Thyroid gland (tissue), 4 donors: Measurements from ENCODE around the gene GCSAML. TPM values are rescaled to one million over a fixed set of nuclear protein-coding genes. Genes with fewer than 3 reads are reported as not detected.

ENCODE experiments used
- DNase-seq, 2 donors: peaks; one replicate each; pipeline ENCODE4 v3.0.0-alpha.2; 2019
- H3K27ac ChIP-seq, 3 donors: fragments of 200-600 bp; sonication (generic); 1 replicate in 2 of 3; 2 replicates in 1 of 3; pipeline ENCODE4 v1.5.1; 2016 to 2019; ENCODE audit warnings: mild to moderate bottlenecking in 1 of 3, moderate library complexity in 1 of 3
- H3K27me3 ChIP-seq: fragments of 200-600 bp; sonication (generic); one replicate; pipeline ENCODE4 v1.5.1; 2019
- H3K36me3 ChIP-seq, 2 donors: fragments of 200-600 bp; sonication (generic); one replicate each; pipeline ENCODE4 v1.5.1; 2016 to 2019
- H3K4me1 ChIP-seq, 2 donors: fragments of 200-600 bp; sonication (generic); one replicate each; pipeline ENCODE4 v1.5.1; 2017 to 2019
- H3K4me3 ChIP-seq, 3 donors: fragments of 200-600 bp; sonication (generic); replicated peaks in 1 of 3; 1 replicate in 2 of 3; 2 replicates in 1 of 3; pipeline ENCODE4 v1.5.1; 2016; ENCODE audit warnings: mild to moderate bottlenecking in 1 of 3
- H3K9me3 ChIP-seq: fragments of 200-600 bp; sonication (generic); one replicate; pipeline ENCODE4 v1.5.1; 2017
- CTCF ChIP-seq, 6 experiments: fragments of 200-600 bp in 3 of 6; fragments of 450-650 bp in 3 of 6; sonication (generic) in 3 of 6; IDR thresholded peaks; one replicate each; pipeline ENCODE4 v1.5.1; 2016 to 2019; ENCODE audit warnings: antibody characterized with exemption in 6 of 6, mild to moderate bottlenecking in 2 of 6, inconsistent platforms in 1 of 6, moderate library complexity in 1 of 6
- POLR2A ChIP-seq, 2 donors: fragments of 450-650 bp; IDR thresholded peaks; one replicate each; pipeline ENCODE4 v1.6.1; 2017; ENCODE audit warnings: antibody characterized with exemption in 2 of 2, mild to moderate bottlenecking in 2 of 2, moderate library complexity in 1 of 2
- WGBS, 2 donors: methylation state at CpG; one replicate each; pipeline ENCODE4 v1.1.5; 2017; 5-methylcytosine and 5-hydroxymethylcytosine counted together
- intact Hi-C: fragments of 100-400 bp; cut with DNase I; formaldehyde crosslinking; loops from one replicate; pipeline ENCODE4 v1.15.1; 2023
- small RNA-seq: library from RNA; depleted of rRNA; stranded (forward); fragments of <200 nt; gene quantifications from one replicate; pipeline ENCODE3, GENCODE V24; 2016
- total RNA-seq, 4 donors: library from RNA; depleted of rRNA; stranded (reverse); fragments of >200 nt; gene quantifications; one replicate each; pipeline ENCODE4 v1.2.3, GENCODE V29; 2016

Gene GCSAML
- total RNA-seq, 4 donors from 2014 or later, result 0.13 TPM; not detected in 3

- DNase-seq, result no peak
- Histone ChIP-seq H3K4me3 (no peak within 1 kb of the TSS), H3K27ac (no peak within 1 kb of the TSS), H3K36me3 (no peaks in the 10 kb centered on the region), H3K27me3 (no peaks in the 10 kb centered on the region), H3K4me1 (no peaks in the 10 kb centered on the region), H3K9me3 (no peaks in the 10 kb centered on the region)
- intact Hi-C loops, result no loop called here
- WGBS, 2 donors, result 84 to 86% methylated on average over 2 of the region's 2 CpGs
- TF ChIP-seq POLR2A (IDR thresholded peaks at IDR 0.05) (no peak), CTCF (IDR thresholded peaks at IDR 0.05) (no peak)
These were observed 39.1 kb downstream of the GCSAML start, which contains the start of gene OR2G2 for GRCh38 chr1:247588060-247588459. Gene OR2G2, plus strand, starts transcription at chr1:247588360. Its CDS starts 0 bp downstream, at chr1:247588360.

GRCh38 chr1:247605286-247605685 lies 56.4 kb downstream of the GCSAML start, which contains the start of gene OR2G3:
Gene OR2G3, plus strand, starts transcription at chr1:247605586. Its CDS starts 0 bp downstream, at chr1:247605586.
- Histone ChIP-seq H3K27ac (no peak within 1 kb of the TSS), H3K9me3 (no peaks in the 10 kb centered on the region), H3K36me3 (no peaks in the 10 kb centered on the region), H3K4me3 (no peak within 1 kb of the TSS), H3K27me3 (no peaks in the 10 kb centered on the region), H3K4me1 (no peaks in the 10 kb centered on the region)
- no peak for TF ChIP-seq CTCF (IDR thresholded peaks at IDR 0.05)
- no peak for TF ChIP-seq POLR2A (IDR thresholded peaks at IDR 0.05)
- intact Hi-C loops, result no loop called here
- WGBS, 2 donors, result 78 to 85% methylated on average over 2 of the region's 2 CpGs
- DNase-seq, result no peak

- Histone ChIP-seq H3K4me1 (no peaks in the 10 kb centered on the region), H3K27ac (no peak overlapping the region), H3K9me3 (no peaks in the 10 kb centered on the region), H3K36me3 (no peaks in the 10 kb centered on the region), H3K4me3 (no peak overlapping the region), H3K27me3 (no peaks in the 10 kb centered on the region)
- no peak for DNase-seq
- no peak for TF ChIP-seq CTCF (IDR thresholded peaks at IDR 0.05)
- TF ChIP-seq POLR2A (IDR thresholded peaks at IDR 0.05), result no peak
- intact Hi-C loops, result no loop called here
- WGBS, 2 donors, result 72 to 74% methylated on average over 1 of the region's 1 CpG
These were observed 64.5 kb downstream of the GCSAML start for GRCh38 chr1:247613405-247613804.

- TF ChIP-seq POLR2A (IDR thresholded peaks at IDR 0.05) (no peak), CTCF (IDR thresholded peaks at IDR 0.05) (no peak)
- H3K27me3 ChIP-seq, result no peaks in the 10 kb centered on the region
- no peak for DNase-seq
- H3K27ac ChIP-seq, result no peak overlapping the region
- H3K4me3 ChIP-seq, result no peak overlapping the region
- WGBS, 2 donors, result 79 to 83% methylated on average over 4 to 5 of the region's 5 CpGs
- intact Hi-C loops, result no loop called here
- no peaks in the 10 kb centered on the region for H3K36me3 ChIP-seq
- H3K9me3 ChIP-seq, result no peaks in the 10 kb centered on the region
- no peaks in the 10 kb centered on the region for H3K4me1 ChIP-seq
These were observed 65.7 kb downstream of the GCSAML start for GRCh38 chr1:247614625-247615024.

Small RNA genes within 50 kb of the gene (small RNA-seq; reads per million reads assigned to genes)
- not detected for gene RF00026

Other genes starting within 250 kb of the GCSAML start
- gene ZNF496, start 217.3 kb upstream of the GCSAML start, total RNA-seq, result 10 to 100 TPM; 34.0 to 78.6 (median 51.9) TPM
- gene NLRP3, start 133.0 kb upstream of the GCSAML start, total RNA-seq, result 1 to 10 TPM in 1 of 4 donors, under 1 TPM in 3; 0.54 to 2.3 (median 0.75) TPM
- gene OR2B11, start 91.0 kb upstream of the GCSAML start, total RNA-seq, result not detected
- gene OR2C3, start 12.7 kb upstream of the GCSAML start, total RNA-seq, result not detected
- not detected for gene OR2G2, start 39.2 kb downstream of the GCSAML start, total RNA-seq
- gene OR2G3, start 56.5 kb downstream of the GCSAML start, total RNA-seq, result not detected
- not detected for gene OR13G1, start 130.6 kb downstream of the GCSAML start, total RNA-seq
- gene OR6F1, start 167.5 kb downstream of the GCSAML start, total RNA-seq, result not detected
- 1 to 10 TPM in 1 of 4 donors, not detected in 3; 1.1 TPM for gene OR14K1, start 189.5 kb downstream of the GCSAML start, total RNA-seq
- not detected for gene OR14A2, start 199.0 kb downstream of the GCSAML start, total RNA-seq
- gene OR1C1, start 211.4 kb downstream of the GCSAML start, total RNA-seq, result not detected